HepG2 (cell line): Measurements from ENCODE around the gene P4HB. TPM values are rescaled to one million over a fixed set of nuclear protein-coding genes. Genes with fewer than 3 reads are reported as not detected.

ENCODE experiments used
- PPARG ChIP-seq: conservative IDR thresholded peaks from 2 replicates; pipeline ENCODE4 v1.6.1; 2016; ENCODE audit warnings: missing biosample characterization, missing genetic modification reagents
- ZNF446 ChIP-seq: sonication (generic); formaldehyde crosslinking; IDR thresholded peaks from 2 replicates; pipeline ENCODE4 v1.5.0; 2020; ENCODE audit warnings: mild to moderate bottlenecking, missing genetic modification reagents
- ZNF567 ChIP-seq: sonication (generic); formaldehyde crosslinking; IDR thresholded peaks from 2 replicates; pipeline ENCODE4 v1.8.1; 2023; ENCODE audit warnings: mild to moderate bottlenecking, missing genetic modification reagents, borderline replicate concordance
- polyA plus RNA-seq, 8 experiments: library from polyadenylated mRNA; depleted of rRNA in 3 of 8; stranded (reverse) in 7 of 8; unstranded in 1 of 8; fragments of >200 nt; fragmentation: Illumina TruSeq in 4 of 8; extraction: Trizol in 4 of 8; gene quantifications; 2 replicates each; pipeline versions ENCODE4 v1.2.1 to v1.2.3, GENCODE V29; 2011 to 2016; ENCODE audit warnings: low read depth in 4 of 8, missing spikeins in 1 of 8, mixed read lengths in 1 of 8; ENCODE audit not compliant: insufficient read depth in 1 of 8
- total RNA-seq, 5 experiments: library from RNA; depleted of rRNA; stranded (reverse); fragments of >200 nt; fragmentation: Illumina TruSeq; extraction: Trizol; gene quantifications; 2 replicates each; pipeline ENCODE4 v1.2.3, GENCODE V29; 2016; ENCODE audit warnings: low read depth in 1 of 5
- TF ChIP-seq, protein P1 (sequence below): sonication (generic); formaldehyde crosslinking; IDR thresholded peaks from 2 replicates; pipeline ENCODE4 v1.4.0; 2020; ENCODE audit warnings: mild to moderate bottlenecking, missing genetic modification reagents
- TF ChIP-seq, protein P2 (sequence below): sonication (generic); formaldehyde crosslinking; IDR thresholded peaks from 2 replicates; pipeline ENCODE4 v1.8.0; 2022; ENCODE audit warnings: low read depth, missing genetic modification reagents

Gene P4HB
- total and polyA plus RNA-seq, 2 of the 13 experiments (the other 11 are each of a cell fraction or from before 2014, with no cell fraction given): 185 to 782 TPM

DNA sequence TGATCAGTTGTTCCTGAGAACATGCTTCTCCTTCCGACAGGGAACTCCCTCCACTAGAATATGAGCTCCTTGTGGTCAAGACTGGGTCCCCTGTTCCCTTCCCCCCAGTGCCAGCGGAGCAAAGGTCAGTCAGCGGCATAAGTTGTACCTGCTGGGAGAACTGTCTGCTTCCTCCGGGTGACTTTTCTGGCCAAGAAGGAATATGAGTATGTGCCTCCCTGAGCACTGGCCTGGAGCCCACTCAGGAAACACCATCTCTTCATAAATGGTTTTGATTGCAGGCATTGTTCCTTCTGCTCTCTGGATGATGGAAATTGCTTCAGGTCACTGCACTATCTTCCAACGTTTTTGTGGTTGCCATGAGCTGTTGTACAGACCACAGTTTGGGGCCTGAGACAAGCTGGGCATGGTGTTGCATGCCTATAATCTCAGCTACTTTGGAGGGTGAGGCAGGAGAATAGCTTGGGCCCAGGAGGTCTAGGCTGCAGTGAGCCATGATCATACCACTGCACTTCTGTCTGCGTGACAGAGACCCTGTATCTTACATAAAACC is 2.9 kb upstream of the P4HB start (continued):
- TF ChIP-seq, protein P1, sequence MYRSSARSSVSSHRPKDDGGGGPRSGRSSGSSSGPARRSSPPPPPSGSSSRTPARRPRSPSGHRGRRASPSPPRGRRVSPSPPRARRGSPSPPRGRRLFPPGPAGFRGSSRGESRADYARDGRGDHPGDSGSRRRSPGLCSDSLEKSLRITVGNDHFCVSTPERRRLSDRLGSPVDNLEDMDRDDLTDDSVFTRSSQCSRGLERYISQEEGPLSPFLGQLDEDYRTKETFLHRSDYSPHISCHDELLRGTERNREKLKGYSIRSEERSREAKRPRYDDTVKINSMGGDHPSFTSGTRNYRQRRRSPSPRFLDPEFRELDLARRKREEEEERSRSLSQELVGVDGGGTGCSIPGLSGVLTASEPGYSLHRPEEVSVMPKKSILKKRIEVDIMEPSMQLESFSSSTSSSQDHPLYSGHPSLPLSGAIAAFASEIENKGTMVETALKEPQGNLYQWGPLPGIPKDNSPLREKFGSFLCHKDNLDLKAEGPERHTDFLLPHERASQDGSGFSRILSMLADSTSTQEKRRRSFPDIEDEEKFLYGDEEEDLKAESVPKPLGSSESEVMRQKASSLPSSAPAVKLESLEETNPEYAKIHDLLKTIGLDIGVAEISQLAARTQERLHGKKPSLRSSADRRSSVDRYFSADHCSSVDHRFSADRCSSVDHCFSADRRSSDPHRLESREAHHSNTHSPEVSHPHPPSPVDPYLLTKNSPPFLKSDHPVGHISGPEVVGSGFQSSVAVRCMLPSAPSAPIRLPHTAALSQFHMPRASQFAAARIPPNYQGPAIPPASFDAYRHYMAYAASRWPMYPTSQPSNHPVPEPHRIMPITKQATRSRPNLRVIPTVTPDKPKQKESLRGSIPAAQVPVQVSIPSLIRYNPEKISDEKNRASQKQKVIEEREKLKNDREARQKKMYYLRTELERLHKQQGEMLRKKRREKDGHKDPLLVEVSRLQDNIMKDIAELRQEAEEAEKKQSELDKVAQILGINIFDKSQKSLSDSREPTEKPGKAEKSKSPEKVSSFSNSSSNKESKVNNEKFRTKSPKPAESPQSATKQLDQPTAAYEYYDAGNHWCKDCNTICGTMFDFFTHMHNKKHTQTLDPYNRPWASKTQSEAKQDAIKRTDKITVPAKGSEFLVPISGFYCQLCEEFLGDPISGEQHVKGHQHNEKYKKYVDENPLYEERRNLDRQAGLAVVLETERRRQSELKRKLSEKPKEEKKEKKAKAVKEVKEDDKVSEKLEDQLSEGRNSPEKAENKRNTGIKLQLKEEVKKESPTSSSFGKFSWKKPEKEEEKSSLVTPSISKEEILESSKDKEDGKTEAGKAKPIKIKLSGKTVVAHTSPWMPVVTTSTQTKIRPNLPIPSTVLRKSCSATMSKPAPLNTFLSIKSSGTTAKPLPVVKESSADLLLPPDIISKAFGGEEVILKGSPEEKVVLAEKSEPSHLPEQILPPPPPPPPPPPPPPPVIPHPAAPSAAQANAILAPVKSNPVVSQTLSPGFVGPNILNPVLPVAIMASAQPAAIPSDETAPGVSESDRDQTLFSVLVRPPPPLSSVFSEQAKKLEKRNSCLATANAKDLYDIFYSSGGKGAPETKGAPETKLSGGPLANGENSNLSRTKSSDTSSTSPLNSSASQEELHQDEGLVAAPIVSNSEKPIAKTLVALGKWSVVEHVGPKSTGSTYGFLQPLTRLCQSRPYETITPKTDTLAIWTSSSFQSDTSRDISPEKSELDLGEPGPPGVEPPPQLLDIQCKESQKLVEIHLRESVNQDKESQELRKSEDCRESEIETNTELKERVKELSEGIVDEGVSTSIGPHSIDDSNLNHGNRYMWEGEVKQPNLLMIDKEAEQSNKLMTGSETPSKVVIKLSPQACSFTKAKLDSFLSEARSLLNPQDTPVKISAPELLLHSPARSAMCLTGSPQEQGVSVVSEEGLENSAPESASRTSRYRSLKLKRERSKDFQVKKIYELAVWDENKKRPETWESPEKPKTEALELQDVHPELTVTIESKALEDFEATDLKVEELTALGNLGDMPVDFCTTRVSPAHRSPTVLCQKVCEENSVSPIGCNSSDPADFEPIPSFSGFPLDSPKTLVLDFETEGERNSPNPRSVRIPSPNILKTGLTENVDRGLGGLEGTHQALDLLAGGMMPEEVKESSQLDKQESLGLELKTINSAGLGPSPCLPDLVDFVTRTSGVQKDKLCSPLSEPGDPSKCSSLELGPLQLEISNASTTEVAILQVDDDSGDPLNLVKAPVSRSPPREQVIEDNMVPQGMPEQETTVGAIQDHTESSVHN (CRISPR knock-in tag): 0 out of 2 replicates have a peak, but pooled peaks have one; percentile 52
- TF ChIP-seq PPARG (CRISPR knock-in tag) (peak; percentile 54; the same call in 1 of the 2 replicates), ZNF567 (CRISPR knock-in tag) (0 out of 2 replicates have a peak, but pooled peaks have one; percentile 35), ZNF446 (CRISPR knock-in tag) (peak; percentile 67; the same call in 1 of the 2 replicates)
- TF ChIP-seq, protein P2, sequence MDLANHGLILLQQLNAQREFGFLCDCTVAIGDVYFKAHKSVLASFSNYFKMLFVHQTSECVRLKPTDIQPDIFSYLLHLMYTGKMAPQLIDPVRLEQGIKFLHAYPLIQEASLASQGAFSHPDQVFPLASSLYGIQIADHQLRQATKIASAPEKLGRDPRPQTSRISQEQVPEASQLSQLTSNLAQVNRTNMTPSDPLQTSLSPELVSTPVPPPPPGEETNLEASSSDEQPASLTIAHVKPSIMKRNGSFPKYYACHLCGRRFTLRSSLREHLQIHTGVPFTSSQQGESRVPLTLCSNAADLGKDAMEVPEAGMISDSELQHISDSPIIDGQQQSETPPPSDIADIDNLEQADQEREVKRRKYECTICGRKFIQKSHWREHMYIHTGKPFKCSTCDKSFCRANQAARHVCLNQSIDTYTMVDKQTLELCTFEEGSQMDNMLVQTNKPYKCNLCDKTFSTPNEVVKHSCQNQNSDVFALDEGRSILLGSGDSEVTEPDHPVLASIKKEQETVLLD (CRISPR knock-in tag): no peak
- TF ChIP-seq, all 625 proteins: peak for 36
